Suppressor macrophage treated with lipopolysaccharide for 1 hour (primary cell): Measurements from ENCODE around the gene CPNE6.

ENCODE experiments used
- DNase-seq, 3 donors: peaks; one replicate each; pipeline ENCODE4 v3.0.0-alpha.2; 2020 to 2022

The CPNE6 gene

GRCh38 chr14:24070285-24071143 is 848 bp upstream of the CPNE6 start:
- DNase-seq: no peak

- no peak for DNase-seq
These were observed 571 bp downstream of the CPNE6 start for GRCh38 chr14:24071836-24072430.

- DNase-seq: no peak
These were observed 1.1 kb downstream of the CPNE6 start for GRCh38 chr14:24072436-24072835.

GRCh38 chr14:24072881-24073877 is 1.8 kb downstream of the CPNE6 start:
- no peak for DNase-seq

GRCh38 chr14:24074625-24075484 is 3.5 kb downstream of the CPNE6 start:
- peak in 2 of 3 donors; percentile 25 to 41 for DNase-seq

- DNase-seq: no peak
These were observed 4.3 kb downstream of the CPNE6 start for GRCh38 chr14:24075485-24076301.

- DNase-seq: no peak
These were observed 4.9 kb downstream of the CPNE6 start for GRCh38 chr14:24076302-24076601.

- no peak for DNase-seq
These were observed 5.7 kb downstream of the CPNE6 start for GRCh38 chr14:24077086-24077485.

- DNase-seq: no peak
These were observed 6.8 kb downstream of the CPNE6 start for GRCh38 chr14:24078146-24078545.

- DNase-seq: no peak
These were observed 8.3 kb downstream of the CPNE6 start for GRCh38 chr14:24079491-24080141.

GRCh38 chr14:24080142-24080530 is 8.8 kb downstream of the CPNE6 start:
- DNase-seq: no peak

GRCh38 chr14:24080888-24081738 is 9.8 kb downstream of the CPNE6 start:
- peak; percentile 49 to 65 (median 52) for DNase-seq

- no peak for DNase-seq
These were observed 10.4 kb downstream of the CPNE6 start for GRCh38 chr14:24081739-24082211.

- DNase-seq: no peak
These were observed 11.2 kb downstream of the CPNE6 start for GRCh38 chr14:24082411-24083080.

- DNase-seq: no peak
These were observed 12.1 kb downstream of the CPNE6 start for GRCh38 chr14:24083462-24083861.

GRCh38 chr14:24084440-24084839 is 13.1 kb downstream of the CPNE6 start:
- no peak for DNase-seq

- no peak for DNase-seq
These were observed 13.9 kb downstream of the CPNE6 start for GRCh38 chr14:24085215-24085614.

- DNase-seq: no peak
These were observed 15.0 kb downstream of the CPNE6 start for GRCh38 chr14:24086193-24086955.
